NCI-H69 (cell line): ENCODE results near the gene BTBD17.

Experiments
- DNase-seq: peaks from one replicate; lab custom pipeline; 2025; lab: John Stamatoyannopoulos, UW

BTBD17 gene

DNA sequence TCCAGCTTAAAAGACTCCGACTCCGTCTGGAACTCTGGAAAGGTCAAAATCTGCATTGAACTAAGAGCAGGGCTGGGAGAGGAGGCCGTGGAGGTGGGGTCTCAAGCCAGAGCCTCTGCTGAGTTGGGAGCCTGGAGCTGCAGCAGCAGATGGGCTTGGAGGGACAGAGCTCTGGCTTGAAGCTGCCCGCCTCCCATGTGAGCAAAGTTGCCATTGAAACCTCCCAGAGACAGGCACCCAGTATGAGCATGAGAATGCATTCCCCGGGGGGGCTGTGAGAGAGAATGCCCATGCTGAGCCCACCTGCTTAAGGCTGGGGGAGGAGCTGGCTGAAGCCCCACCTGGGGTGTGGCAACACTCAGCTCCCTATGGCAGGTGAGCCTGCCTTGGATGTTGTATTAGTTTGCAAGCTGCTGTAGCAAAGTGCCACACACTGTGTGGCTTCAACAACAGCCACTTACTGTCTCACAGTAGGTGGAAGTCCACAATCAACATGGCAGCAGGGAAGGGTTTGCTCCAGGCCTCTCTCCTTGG, 26.1 kb downstream of the BTBD17 start:
- peak; percentile 81 for DNase-seq

DNA sequence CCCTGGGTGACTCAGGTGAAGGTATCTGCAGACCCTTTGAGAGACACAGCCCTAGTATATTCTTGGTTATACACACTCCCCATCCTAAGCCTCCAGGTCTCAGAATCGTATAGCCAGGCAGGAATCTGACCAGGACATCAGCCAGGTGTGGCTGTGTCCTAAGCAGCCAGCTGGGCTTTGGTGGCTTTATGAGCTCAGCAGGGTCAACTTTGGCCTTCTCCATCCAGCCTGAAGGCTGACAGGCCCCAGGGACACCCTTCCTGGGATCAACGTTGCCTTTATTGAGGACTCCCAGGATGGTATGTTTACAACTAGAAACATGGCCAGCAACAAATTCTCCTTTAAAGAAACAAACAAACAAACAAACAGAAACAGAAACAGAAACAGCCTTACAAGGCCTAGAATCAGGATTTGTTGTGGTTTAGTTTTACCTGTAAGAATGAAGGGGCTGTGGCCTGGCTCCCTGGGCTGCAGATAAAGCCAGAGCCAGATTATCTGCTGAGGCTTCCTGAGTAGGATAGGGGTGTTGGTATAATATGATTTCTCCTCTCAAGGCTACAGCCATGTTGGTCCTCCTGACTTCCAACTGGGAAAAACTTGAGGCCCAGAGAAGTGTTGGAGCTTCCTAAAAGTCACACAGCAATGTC, 27.2 kb downstream of the BTBD17 start:
- peak; percentile 44 for DNase-seq

DNA sequence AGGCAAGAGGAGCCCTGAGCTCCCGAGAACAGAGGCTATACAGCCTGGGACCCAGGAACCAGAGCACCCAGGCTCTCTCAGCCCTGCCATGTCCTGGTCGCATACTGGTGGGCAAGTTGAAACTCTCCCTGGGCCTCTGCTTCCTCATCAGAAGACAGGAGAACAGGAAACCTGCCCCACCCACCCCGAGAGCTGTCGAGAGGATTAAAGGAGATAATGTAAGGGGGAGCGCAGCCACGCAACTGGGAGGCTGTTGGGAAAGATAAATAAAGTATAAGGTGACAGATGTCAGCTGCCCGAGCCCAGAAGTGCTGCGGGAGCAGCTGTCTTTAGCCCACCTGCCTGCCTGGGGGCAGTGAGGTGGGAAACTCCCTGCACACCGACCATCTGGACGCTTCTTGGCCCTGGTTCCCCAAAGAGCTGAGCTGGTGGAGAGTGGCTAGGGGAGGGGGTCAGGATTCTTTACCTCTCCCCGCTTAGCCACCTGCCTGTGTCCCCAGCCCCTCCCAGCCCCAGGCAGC, 28.8 kb downstream of the BTBD17 start:
- DNase-seq = peak; percentile 99

DNA sequence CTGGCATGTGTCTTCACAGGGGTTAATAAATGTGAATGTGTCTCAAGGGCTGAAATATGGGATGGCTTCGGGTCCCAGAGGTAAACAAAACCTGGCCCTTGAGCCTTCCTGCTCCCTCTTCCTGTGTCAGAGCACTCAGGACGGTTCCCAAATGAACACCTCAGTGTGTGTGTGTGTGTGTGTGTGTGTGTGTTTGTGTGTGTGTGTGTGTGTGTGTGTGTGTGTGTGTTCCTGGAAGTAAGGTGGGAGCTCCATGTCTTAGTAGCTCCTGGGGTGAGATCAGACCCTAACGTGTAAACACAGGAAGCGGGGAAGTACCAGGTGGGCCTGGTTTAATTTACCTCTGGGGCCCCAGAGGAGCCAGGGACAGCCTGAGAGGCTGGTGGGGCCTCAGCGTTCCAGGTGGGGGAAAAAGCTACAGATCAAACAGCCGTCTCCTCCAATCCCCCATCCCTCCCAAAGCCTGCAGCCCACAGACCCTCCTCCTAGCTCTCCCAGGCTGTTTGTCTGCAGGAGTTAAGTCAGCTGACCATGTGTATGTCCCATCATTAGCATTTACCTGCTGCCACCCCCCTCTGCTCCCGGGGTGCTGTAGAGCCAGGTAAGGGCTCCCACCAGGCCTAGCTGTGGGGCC, 29.5 kb downstream of the BTBD17 start:
- DNase-seq = peak; percentile 90

DNA sequence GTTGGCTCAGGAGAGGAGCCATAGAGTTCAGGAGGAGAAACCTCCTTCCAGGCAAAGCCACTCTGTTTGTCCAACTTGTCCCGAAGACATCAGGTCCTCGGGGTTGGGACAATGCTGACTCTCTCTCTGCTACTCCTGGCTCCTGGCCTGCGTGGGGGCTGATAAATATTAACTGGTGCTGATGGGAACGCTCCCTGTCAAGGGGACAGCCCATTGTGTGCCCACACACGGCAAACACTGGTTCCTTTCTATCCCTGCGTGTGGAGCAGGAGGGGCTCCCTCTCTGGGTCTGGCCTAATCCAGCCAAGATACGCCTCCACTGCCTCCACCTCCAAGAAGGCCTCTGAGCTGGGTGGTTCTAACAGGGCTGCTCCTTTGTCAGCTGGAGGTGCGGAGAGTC, 31.2 kb downstream of the BTBD17 start:
- DNase-seq = no peak

DNA sequence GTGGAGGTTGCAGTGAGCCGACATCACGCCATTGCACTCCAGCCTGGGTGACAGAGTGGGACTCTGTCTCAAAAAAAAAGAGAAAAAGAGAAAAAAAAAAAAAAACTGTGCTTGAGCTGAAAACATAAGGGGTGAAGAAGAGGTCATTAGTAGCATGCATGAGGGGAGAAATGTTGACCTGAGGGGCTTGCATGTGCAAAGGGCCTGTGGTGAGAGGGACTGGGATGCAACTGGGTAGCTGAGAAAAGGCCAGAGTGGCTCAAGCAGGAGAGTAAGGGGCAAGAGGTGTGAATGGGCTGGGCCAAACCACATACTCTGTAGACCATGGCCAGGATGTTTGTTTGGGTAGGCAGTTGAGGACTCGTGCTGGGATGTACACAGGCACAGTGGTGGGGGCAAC, 32.3 kb downstream of the BTBD17 start:
- DNase-seq = no peak

DNA sequence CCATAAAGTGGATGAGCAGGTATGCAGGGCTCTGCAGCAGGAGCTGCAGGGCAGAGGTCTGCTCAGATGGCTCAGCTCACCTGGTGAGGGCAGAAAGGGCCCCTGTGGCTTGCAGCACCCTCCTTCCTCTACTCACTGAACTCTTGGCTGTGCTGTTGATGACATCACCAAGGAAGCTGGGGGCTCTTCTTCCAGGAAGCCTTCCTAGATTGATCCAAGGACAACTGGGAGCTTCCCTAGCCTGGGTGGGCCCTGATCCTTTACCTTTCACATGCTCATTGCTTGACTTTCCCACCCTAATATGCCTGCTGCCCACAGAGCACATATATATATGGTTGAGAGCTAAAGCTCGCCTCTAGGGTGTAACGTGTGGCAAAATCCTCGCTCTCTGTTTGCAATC, 33.2 kb downstream of the BTBD17 start:
- DNase-seq = no peak

DNA sequence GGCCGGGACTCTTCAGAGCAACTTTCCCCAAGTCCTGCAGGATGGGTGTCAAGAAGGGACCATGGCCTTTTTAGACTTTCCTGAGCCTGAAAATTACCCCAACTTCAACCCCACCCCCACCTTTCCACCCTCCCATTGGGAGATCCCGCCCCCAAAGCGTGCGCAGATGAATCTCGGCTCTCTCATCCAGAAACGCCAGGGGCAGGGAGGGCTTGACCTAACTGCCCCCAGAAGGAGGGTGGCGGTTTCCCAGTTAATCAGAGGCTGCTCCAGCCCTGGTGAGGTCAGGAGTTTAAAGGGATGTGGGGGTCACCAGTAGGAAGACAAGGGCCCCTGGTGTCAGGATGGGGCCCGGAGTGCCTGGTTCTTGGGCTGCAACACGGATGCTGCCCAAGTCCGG, 35.2 kb downstream of the BTBD17 start:
- no peak for DNase-seq

DNA sequence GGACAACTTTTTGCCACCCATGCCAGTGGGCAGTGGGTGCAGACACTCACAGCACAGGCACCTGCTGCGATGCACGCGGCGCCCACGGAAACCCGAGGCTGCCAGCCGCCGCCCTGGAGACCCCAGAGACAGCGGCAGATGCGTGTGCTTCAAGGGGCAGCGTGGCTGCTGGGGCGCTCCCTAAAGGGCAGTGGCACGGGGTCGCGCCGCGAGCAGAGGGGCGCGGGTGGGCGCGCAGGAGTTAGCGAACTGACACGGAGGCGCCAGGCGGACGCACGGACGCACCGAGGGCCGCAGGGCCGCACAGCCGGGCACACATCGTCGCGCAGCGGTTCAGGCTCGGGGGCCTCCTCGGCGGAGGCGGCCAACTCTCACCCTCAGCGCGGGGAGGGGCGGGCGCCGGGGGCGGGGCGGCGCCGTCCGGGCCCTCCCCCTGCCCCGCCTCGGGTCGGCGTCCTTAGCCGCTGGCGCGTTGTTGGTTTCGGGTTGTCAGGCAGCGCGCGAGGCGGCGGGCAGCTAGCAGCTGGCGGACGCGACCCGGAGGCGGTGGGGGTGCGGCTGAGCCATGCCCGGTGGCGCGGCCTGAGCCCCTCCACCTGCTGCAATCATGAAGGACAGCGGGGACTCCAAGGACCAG, 35.8 kb downstream of the BTBD17 start, which contains the start of gene KIF19:
KIF19 (plus strand) TSS at position 484 of the 637 bp plus-strand sequence; CDS start at position 608, 124 bp downstream.
- peak; percentile 90 for DNase-seq

DNA sequence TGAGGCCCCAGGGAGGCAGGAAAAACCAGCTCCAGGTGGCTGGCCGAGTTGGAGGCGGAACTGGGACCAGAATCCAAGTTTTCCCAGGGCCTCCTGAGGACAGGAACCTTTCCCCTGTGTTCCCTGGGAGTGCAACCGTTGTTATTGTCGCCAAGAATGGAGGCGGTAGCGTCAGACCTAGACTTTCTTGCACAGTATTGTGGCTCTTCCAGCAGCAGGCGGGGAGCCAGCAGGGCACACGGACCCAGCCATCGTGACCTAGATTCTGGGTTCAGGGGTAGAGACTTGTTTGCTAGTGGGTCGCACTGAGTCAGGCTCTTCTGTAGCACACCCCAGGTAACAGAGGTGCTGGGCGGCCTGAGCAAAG, 36.3 kb downstream of the BTBD17 start:
- peak; percentile 32 for DNase-seq

DNA sequence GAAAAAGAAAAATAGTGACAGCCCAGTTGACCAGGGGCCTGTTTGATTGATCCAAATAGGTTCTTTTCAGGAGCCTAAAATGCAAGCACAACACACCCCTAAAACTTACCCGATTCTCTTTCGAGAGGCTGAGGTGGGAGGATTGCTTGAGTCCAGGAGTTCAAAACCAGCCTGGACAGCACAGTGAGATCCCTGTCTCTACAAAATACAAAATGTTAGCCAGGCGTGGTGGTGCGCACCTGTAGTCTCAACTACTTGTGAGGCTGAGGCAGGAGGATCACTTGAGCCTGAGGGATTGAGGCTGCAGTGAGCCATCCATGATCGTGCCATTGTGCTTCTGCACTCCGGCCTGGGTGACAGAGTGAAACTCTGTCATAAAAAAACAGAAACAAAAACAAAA, 37.1 kb downstream of the BTBD17 start:
- no peak for DNase-seq

DNA sequence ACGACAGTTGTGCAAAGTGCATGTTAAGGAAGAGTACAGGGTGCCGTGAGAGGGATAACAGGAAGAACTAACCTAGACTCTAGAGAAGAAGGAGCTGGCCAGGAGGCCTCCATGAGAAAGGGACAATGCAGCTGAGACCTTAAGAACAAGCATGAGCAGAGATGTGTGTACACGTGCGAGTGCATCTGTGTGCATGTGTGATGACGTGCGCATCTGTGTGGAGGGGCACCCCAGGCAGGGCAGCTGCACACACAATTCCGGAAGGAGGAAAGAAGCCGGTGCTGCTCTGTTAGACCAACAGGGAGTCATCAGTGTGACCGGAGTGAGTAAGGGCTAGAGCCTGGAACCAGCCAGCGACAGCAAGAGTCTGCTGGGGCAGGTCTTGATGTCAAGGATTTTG, 43.3 kb downstream of the BTBD17 start:
- no peak for DNase-seq

DNA sequence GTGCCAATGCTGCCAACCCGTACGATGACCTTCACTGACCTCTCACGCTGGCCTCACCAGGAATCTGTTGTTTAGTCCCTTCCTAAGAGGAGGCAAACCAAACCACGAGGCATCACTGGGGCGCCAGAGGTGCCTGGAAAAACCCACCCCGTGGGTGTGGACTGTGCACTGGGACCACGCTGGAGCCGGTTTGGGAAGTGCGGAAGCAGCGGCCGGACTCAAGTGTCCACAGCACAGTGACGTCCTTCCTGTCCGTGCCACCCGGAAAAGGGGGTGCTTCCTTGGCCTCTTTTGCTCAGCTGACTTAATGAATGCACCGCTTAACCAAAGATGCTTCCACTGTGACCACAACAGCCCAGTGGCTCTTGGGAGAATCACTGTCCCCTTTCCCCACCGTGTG, 44.6 kb downstream of the BTBD17 start:
- no peak for DNase-seq

DNA sequence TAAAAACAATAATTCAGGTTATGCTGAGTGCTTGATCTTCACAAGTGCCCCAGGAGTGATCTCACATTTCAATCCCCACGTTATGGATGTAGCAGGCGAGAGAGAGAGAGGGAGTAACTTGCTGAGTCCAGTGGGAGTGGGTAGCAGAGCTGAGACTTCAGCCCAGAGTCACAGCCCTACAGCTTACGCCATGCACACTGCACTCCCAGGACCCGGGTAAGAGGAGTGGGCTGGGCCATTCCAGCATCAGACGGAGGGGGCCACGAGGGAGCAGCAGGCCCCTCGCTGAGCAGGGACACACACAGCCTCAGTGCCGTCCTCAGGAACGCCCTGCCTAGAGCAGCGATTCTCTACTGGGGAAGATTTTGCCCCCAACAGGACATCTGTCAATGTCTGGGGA, 45.4 kb downstream of the BTBD17 start:
- DNase-seq = no peak

DNA sequence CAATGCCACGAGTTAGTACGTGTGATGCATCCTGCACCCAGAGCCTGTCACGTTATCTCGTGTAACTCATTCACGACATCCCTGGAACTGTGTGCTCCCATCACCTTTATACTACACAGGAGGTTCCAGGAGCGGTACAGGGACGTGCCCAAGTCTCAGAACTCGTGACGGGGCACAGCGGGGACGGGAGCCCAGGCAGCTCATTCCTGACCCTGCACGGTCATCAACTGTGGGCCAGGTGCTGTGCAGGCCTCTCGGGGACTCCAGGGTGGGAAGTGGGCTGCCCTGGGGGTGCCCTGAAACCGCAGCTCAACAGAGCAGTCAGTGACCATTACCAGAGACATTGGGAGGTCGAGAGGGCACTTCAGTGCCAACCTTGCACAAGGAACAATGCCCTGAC, 46.8 kb downstream of the BTBD17 start:
- no peak for DNase-seq

DNA sequence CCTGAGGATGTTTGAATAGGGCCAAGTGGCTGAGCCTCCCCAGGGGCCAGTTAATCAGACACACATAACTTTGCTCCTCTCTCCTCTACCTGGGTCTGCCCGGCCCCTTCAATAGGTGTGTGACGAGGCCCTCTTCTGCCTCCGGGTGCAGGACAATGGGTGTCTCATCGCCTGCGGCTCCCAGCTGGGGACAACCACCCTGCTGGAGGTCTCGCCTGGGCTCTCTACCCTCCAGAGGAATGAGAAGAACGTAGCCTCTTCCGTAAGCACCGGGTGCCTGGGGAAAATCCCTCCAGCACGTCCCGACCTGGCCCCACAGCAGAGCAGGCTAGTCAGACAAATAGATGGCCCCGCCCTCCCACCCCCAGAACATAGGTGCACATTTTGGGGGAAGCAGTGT, 51.8 kb downstream of the BTBD17 start:
- DNase-seq = peak; percentile 39

DNA sequence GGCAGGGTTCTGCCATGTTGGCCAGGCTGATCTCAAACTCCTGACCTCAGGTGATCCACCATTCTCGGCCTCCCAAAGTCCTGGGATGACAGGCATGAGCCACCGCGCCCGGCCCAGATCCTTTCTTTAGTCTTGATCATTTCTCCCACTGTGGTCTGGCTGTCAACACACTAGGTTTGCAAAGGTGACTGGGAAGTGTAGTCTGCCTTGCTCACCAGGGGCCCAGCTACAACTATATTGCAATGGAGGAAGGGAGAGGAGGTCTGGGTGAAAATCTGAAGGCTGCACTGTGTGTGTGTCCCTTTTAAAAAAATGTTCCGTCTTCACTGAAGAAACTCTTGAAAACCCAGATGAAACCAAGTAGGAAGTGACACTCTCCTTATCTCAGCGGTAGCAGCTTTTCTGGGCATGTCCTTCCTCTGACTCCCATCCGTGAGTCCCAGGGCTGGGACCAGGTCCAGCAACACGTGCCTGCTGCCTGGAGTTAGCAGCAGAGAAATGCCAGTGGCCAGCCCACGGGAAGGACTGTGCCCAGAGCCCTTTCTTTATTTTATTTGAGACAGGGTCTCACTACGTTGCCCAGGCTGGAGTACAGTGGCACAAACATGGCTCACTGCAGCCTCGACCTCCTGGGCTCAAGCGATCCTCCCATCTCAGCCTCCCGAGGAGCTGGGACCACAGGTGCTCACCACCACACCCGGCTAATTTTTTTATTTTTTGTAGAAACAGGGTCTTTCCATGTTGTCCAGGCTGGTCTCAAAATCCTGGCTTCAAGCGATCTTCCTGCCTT, 53.5 kb downstream of the BTBD17 start:
- DNase-seq = no peak
